Left ventricle myocardium superior (tissue), 1 donor: Measurements from ENCODE around the gene FGF3. TPM values are rescaled to one million over a fixed set of nuclear protein-coding genes. Genes with fewer than 3 reads are reported as not detected.

Experiments used
- ATAC-seq: fragments of 200-7000 bp; cut with Tn5 transposase; one replicate; pipeline ENCODE4 v1.9.1; 2020; ENCODE audit warnings: mild to moderate bottlenecking, moderate library complexity
- DNase-seq: peaks from one replicate; pipeline ENCODE4 v3.0.0-alpha.2; 2020
- intact Hi-C: fragments of 100-400 bp; cut with micrococcal nuclease; formaldehyde crosslinking; loops from one replicate; pipeline ENCODE4 v1.11.0; 2022
- long read RNA-seq: library from polyadenylated mRNA; unstranded; transcript quantifications from one replicate; pipeline ENCODE4 v2.0.0, GENCODE V29; 2021
- total RNA-seq: library from RNA; stranded (reverse); fragmentation: NEBNext Ultra II Directional; extraction: Animal tissue kit (Norgen Biotek cat#: 25700); gene quantifications from one replicate; pipeline ENCODE4 v1.2.1, GENCODE V29; 2021
- donor health status: DM: no; HTN: yes; CAD: no; lungs with severe emphysema.

FGF3 gene
- not detected for total RNA-seq
- long read RNA-seq = 0 reads

GRCh38 chr11:69818603-69819441 lies at the start of gene FGF3:
Gene FGF3, minus strand, starts transcription at chr11:69819416. Its CDS starts 483 bp downstream, at chr11:69818933.
- DNase-seq = no peak
- intact Hi-C loops = no loop called here
- ATAC-seq = no peak

DNA sequence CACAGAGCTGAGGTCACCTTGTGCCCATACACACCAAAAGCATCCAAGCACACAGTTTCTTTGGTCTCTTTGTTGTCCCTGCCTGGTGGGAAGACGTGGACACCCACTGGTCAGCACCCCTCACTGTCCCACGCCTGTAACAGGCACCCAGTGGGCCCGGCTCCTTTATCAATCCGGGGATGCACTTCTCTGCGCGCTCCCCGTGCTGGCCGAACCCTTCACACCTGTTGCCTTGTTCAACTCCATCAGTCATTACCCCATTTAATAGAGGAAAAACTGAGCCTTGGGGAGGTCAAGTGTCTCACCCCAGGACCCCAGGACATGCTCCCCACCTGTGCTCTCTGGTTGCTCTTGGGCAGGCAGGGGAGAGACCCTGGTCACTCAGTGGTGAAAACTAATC lies 49.7 kb upstream of the FGF3 start:
- ATAC-seq (no peak), DNase-seq (no peak)
- intact Hi-C loops = no loop called here

DNA sequence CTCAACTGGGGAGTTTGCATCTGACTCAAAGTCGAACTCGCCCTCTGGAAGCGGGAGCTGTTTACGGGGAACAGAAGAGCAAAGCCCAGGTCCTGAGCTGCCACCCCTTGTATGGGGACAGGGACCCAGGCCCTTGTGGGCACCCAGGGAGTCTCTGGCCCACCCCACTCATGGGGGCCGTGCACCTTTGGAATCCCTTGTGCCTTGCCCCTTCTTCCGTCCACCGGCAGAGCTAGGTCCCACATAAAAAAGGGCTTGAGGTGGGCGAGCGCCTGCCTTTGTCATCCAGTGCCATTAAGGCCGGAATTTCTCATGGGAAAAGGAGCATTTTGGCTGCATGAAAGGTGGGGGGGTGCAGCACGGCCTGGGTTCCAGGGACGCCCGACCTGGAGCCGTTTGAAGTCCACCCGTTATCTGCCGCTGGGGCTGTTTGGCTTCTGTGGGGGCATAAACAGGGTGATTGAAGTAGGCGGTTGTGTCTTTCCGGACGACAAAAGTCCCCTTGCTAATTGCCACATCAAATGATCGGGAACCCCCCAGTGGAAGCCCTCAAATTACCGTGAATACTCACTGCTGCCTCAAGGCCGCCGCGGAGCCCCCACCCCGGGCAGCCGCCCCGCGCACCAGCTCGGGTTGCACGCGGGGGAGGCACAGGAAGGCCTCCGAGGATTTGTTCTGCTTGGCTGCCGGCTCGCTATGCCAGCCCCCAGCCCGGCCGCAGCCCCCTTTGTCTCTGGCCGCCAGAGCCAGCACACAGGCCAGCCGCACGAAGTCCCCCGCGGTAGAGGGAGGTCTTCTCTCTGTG lies 49.0 kb upstream of the FGF3 start:
- ATAC-seq (no peak), DNase-seq (no peak)
- intact Hi-C loops = no loop called here

- DNase-seq (no peak), ATAC-seq (no peak)
- intact Hi-C loops = no loop called here
Observed at GRCh38 chr11:69867076-69868005, 48.1 kb upstream of the FGF3 start.

DNA sequence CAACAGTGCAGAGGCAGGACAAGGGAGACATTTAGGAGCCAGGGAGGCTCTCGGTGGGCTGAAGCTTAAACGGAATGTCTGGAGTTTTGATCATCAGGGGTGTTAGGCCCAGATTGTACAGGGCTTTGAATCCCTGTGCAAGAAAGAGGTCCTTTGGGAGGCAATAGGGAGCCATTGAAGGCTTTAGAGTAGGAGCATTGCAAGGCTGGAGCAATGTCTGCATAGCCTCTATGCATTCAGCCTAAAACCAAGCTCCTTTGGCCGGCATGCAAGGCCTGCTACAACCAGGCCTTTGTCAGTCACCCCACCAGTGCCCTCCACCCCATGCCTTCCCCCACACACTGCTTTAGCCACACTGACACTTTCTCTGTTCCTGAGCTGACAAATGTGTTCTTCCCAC lies 47.4 kb upstream of the FGF3 start:
- DNase-seq (no peak), ATAC-seq (no peak)
- intact Hi-C loops = no loop called here

GRCh38 chr11:69865707-69866106 lies 46.5 kb upstream of the FGF3 start:
- intact Hi-C loops = no loop called here
- ATAC-seq (no peak), DNase-seq (no peak)

GRCh38 chr11:69864686-69865661 lies 45.8 kb upstream of the FGF3 start:
- intact Hi-C loops = no loop called here
- ATAC-seq (no peak), DNase-seq (no peak)

- intact Hi-C loops = no loop called here
- DNase-seq (no peak), ATAC-seq (no peak)
Observed at GRCh38 chr11:69863544-69864200, 44.5 kb upstream of the FGF3 start.

GRCh38 chr11:69862797-69863543 lies 43.8 kb upstream of the FGF3 start:
- ATAC-seq = no peak
- intact Hi-C loops = no loop called here
- DNase-seq = no peak

DNA sequence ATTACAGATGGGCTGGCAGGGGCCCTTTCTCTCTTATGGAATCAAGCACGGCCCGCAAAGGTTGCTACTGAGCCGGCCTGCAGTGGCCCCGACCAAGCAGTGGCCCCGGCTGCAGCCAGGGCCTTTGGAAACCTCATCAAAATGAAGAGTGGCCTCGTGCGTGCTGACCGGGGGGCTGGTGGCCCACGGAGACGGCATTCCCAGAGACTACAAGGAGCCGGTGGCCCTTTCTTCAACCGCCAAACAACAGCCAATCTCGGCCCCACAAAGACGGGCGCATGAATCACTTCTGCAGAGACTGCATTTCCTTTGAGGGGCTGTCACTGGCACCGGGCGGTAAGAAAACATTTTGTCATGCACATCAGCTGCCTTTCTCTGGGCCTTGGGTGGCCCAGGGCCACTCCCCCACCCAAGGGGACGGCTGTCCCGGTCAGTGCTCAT lies 43.1 kb upstream of the FGF3 start:
- intact Hi-C loops = no loop called here
- DNase-seq (no peak), ATAC-seq (no peak)

GRCh38 chr11:69861901-69862300 lies 42.7 kb upstream of the FGF3 start:
- intact Hi-C loops = no loop called here
- DNase-seq (no peak), ATAC-seq (no peak)

DNA sequence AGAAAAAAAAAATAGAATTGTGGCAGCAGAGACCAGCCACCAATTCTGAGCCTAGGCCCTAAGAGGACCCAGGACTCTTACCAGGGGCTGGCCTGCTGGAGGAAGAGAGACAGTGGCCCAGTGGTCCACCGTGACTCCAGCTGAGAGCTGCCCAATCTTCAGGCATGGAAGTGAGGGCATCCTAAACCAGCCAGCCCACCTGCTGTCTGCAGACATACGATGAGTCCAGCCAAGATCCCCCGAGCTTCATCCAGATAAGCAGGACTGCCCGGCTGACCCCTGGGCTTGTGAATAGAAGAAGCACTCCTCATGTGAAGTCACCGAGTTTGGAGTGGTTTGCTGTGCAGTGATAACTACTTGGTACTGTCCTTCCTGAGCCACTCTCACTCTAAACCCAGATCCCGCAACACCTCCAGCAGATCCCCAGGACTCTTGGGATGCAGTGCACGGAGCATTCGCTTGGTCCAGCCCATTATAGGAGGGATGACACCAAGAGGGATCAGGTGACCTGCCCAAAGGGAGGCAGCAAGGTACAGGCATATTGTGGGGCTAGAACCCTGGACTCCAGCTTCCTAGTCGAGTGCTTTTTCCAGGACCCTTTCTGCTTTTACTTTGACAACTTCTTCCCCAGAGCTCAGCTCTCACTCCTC lies 41.7 kb upstream of the FGF3 start:
- no peak for ATAC-seq
- intact Hi-C loops = no loop called here
- no peak for DNase-seq

- DNase-seq = no peak
- ATAC-seq = no peak
- intact Hi-C loops = no loop called here
Observed at GRCh38 chr11:69860244-69860643, 41.0 kb upstream of the FGF3 start.

DNA sequence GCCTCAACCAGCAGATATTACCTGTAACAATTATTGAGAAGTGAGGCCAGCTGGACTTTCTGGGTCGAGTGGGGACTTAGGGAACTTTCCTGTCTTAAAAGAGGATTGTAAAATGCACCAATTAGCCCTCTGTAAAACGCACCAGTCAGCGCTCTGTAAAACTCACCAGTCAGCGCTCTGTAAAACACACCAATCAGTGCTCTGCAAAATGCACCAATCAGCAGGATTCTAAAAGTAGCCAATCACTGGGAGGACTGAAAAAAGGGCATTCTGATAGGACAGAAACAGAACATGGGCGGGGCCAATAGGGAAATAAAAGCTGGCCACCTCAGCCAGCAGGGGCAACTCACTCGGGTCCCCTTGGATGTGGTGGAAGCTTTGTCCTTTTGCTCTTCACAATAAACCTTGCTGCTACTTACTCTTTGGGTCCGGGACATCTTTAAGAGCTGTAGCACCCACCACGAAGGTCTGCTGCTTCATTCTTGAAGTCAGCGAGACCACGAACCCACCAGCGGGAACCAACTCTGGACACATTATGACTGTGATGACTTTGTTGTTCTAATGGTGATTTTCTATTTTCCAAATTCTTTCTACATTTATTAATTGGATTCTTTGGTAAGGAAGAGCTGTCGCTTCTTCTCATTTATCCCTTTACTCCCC lies 40.2 kb upstream of the FGF3 start:
- intact Hi-C loops = no loop called here
- ATAC-seq = no peak
- no peak for DNase-seq

DNA sequence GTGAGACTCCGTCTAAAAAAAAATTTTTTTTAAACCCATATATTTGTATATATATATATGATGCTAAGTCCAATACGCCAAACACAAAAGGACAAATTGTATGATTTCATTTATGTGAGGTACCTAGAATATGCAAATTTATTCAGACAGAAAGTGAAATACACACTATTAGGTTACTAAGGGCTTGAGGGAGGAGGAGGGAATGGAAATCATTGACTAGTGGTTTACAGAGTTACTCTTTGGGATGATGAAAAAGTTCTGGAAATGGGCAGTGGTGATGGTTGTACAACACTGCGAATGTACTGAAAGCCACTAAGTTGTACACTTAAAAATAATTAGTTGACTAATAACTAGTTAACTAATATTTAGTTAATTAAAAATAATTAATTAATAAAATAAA lies 36.2 kb upstream of the FGF3 start:
- intact Hi-C loops = no loop called here
- DNase-seq (no peak), ATAC-seq (no peak)

DNA sequence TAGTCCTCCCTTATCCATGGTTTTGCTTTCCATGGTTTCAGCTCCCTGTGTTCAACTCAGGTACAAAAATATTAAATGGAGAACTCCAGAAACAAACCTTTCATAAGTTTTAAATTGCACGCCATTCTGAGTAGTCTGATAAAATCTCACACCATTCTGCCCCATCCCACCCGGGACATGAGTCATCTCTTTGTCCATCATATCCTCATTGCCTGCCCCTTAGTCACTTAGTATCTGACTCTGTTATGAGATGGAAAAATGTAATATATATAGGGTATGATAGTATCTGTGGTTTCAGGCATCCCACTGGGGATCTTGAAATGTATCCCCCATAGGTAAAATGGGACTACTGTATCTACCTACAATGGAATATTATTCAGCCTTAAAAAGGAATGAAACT lies 35.5 kb upstream of the FGF3 start:
- DNase-seq (no peak), ATAC-seq (no peak)
- intact Hi-C loops = no loop called here
